IPS-18c (cell line): ENCODE data around the gene HBP1.
"Not testable (repeated sequence)": the region's sequence is repeated elsewhere in the genome, so short reads cannot be mapped to it uniquely, and the experiment has no call there.

Source experiments
- H3K4me3 ChIP-seq: 2 replicates; pipeline ENCODE4 v1.7.0; 2013; ENCODE audit warnings: low read depth, mild to moderate bottlenecking, low read length, moderate library complexity; ENCODE audit not compliant: insufficient read depth
- H3K9me3 ChIP-seq: one replicate; pipeline ENCODE4 v1.6.1; 2013; ENCODE audit warnings: mild to moderate bottlenecking, low read length, moderate library complexity; ENCODE audit not compliant: control insufficient read depth, insufficient read depth

The HBP1 gene

DNA sequence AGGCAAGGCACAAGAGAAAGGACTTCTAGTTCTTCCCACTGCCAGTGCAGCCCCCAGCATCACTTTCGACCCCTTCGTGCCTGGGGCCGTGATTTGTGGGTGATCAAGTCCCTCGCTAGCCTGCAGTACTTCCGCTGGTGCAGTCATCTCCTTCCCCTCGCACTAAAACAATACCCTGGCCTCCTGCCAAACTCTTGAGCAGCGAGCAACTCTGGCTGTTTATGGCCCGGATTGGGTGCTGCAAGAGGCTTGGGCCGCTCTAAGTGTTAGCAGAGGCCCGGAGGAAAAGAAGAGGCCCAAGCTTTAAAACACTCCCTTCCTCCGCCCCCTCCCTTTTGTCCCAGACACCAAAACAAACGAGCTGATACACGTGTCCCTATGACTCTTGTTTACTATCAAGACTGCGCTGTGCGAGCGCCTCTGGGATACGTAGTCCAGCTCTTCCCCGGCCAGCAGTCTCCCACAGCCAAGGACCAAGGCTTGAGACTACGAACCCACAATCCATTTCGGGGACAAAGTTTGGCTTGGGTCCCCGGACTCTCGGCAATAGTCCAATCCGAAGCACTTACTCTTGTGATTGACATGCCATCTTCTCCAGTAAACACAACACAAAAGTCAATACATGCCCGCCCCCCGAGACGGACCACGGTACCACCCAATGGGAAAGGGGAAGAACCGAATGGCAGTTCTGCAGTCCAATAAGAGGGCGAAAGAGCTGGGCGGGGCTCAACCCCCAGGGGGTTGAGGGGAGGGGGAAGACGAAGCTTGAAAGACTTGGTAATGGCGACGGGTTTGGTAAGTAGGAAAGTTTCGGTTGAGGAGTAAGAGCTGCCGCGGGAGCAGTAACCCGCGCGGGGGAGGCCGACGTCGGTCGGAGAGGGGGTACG, at the start of gene HBP1:
HBP1 (plus strand) TSS at position 771 of the 887 bp plus-strand sequence. CDS start 10,891 bp downstream, outside the sequence.
- Histone ChIP-seq H3K9me3 (no peaks in the 10 kb centered on the region), H3K4me3 (peak within 1 kb of the TSS; percentile 90)

DNA sequence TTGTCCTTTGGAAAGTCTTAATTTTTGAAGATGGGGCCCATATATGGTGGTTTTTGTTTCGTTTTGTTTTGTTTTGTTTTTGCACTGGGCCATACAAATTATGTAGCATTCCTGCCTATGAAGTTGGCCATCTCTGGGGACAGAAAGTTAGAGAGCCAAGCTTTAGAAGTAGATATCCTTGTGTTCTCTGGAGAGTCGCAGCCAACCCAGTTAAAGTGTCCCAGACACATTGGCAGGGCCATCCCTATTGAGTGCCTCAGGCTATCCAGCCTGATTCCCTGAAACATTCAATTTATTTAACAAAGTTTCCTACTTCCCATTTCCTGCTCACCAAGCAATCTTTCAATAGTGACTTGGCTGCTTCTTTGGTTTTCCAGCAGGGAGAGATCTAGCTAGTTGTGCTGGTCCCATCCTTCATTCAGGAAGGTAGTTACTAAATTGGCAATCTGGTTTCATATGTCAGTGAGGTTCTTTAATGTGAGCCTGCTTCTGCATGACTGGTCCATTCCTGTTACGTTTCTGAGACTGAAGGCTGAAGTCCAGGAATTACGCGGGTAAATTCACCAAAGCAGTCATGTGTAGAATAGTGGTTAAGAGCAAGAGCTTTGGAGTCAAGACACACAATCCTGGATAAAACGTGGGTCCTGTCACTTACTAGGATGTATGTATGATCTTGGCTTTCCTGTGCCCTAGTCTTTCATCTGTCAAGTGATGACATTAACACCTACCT, 49.3 kb upstream of the HBP1 start:
- H3K9me3 ChIP-seq = no peaks in the 10 kb centered on the region
- H3K4me3 ChIP-seq = no peak overlapping the region

DNA sequence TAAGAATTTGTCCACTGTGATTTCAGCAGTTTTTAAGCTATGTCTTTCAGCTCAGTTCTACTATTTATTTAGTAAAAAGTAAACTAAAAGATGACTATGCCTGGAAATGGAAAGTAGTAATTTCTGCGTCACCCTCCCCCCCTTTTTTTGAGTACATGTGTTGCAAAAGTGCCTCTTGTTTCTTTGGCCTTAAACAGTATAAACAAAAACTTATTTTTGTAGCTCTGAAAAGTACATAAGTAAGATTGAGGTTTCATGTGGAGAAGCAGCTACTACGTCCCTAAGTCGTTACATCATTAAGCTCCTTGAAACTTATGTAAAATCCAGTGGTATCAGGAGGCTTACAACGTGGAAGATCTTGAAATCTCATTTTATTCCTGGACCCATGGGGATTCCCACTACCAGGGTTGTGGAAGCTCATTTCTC, 46.3 kb upstream of the HBP1 start:
- Histone ChIP-seq H3K4me3 (no peak overlapping the region), H3K9me3 (no peaks in the 10 kb centered on the region)

DNA sequence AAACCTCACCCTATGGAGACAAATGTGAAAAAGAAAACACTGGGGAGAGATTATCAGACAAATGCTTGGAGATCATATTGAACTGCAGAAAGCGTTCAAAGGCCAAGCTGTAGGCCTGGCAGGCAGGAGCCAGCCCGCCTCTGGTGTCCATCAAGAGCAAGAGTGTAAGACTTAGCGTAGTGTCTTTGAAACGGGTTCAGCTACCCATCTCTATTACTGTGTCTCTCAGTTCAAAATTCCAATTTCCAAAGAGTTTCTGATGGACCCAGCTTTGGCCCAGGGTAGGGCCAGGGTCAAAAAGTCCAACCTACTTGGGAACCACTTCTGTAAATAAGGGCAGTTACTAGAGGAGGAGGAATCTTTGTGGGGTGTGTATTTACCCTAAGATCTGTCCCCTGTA, 45.4 kb upstream of the HBP1 start:
- peaks cover 2% of the 10 kb centered on the region for H3K9me3 ChIP-seq
- no peak overlapping the region for H3K4me3 ChIP-seq

DNA sequence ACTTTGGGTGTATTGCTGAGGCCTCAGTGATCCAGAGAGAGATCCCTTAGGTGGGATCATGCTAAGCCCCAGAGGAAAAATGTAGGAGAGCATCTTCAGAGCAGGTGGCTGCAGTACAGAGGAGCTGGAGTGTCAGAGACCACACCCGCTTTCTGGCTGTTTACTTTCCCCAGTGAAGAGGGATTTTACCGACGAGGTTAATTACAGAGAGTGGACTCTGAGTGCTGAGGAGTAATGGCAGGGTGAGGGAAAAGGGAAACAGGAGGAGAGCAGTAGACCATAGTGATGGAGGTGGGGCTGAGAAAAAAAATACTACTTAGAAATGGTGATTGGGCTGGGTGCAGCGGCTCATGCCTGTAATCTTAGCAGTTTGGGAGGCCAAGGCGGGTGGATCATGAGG, 43.3 kb upstream of the HBP1 start:
- Histone ChIP-seq H3K9me3 (peaks cover 2% of the 10 kb centered on the region), H3K4me3 (no peak overlapping the region)

DNA sequence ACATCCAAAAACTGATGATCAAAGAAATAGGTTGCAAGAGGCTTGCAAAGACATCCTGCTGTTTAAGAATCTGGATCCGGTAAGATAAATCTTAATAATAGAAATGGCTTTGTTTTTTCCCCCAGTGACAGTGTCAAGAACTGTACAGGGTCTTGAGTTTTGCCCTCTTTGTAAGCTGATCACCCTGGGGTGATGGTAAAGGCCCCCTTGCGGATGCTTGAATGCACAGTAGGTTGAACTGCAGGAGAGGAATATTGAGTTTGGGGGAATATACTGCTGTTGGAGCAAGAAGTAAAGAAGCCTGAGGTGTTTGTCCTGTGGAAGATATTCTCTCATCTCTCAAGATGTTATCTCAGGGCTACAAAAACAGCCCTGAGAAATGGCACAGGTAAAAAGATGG, 40.6 kb upstream of the HBP1 start:
- peaks cover 2% of the 10 kb centered on the region for H3K9me3 ChIP-seq
- no peak overlapping the region for H3K4me3 ChIP-seq

GRCh38 chr7:107128748-107129147, 40.1 kb upstream of the HBP1 start:
- H3K4me3 ChIP-seq = no peak overlapping the region
- peaks cover 2% of the 10 kb centered on the region for H3K9me3 ChIP-seq

DNA sequence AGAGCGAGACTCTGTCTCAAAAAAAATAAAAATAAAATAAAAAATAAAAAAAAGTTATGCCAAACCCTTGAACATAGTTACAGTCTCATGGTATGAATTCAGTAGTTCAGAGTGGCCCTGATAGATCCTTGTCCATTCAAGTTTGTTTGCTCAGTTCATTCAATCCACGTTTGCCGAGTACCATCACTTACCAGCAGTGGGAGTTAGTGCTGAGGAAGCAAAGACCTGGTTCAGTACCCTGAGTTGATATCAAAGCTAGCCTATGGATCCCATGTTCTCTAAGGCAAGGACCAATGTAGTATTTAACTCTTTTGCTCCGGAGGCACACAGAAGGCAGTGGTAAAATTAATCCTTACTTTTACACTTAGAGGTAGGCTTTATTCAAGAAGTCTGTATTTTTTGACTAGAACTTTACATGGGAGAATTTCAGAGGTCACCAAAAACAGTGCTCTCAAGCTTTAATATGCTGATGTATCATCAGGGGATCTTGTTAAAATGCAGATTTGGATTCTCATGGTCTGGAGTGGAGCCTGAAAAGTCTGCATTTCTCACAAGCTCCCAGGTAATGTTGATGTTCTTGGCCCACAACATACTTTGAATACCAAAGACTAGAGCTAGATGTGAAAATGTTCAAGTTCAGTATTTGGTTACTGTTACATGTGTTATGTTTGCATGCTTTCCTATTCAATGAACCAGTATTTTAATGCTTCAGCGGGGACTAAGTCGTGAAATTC, 38.1 kb upstream of the HBP1 start:
- peaks cover 2% of the 10 kb centered on the region for H3K9me3 ChIP-seq
- no peak overlapping the region for H3K4me3 ChIP-seq

- Histone ChIP-seq H3K4me3 (no peak overlapping the region), H3K9me3 (no peaks in the 10 kb centered on the region)
Measured at GRCh38 chr7:107133396-107133795, 35.4 kb upstream of the HBP1 start.

DNA sequence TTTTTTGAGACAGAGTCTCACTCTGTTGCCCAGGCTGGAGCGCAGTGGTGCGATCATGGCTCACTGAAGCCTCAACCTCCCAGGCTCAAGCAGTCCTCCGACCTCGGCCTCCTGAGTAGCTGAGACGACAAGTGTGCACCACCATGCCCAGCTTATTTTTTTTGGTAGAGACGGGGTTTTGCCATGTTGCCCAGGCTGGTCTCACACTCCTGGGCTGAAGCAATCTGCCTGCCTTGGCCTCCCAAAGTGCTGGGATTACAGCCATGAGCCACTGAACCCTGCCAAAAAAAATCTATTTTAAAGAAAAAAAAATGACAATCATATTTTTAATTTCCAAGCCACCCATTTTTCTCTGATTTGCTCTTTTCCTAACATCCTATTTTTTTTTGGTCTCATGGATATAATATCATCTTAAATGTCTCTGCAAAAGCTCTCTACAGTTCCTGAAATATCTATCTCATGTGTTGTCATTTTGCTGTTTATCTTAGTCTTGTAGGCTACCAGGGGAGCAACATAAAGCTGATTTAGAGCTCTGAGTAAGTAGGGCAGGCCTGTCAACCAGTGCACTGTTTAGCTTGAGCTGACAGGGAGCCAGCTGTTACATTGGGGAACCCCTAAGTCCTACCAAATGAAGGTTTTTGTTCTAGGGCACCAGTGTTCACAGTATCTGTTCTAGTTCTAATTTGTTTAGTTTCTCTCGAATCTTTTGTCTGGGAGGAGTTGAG, 29.9 kb upstream of the HBP1 start:
- Histone ChIP-seq H3K4me3 (no peak overlapping the region), H3K9me3 (no peaks in the 10 kb centered on the region)

DNA sequence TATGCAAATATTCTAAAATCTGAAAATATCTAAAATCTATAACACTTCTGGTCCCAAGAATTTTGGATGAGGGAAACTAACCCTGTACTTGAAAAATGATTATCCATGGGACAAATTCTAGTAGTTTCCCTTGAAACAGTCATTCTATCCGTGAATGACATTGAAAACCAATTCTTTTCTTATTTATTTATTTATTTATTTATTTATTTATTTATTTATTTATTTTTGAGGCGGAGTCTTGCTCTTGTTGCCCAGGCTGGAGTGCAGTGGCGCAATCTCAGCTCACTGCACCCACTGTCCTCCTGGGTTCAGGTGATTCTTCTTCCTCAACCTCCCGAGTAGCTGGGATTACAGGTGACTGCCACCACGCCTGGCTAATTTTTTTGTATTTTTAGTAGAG, 24.9 kb upstream of the HBP1 start:
- H3K9me3 ChIP-seq, H3K4me3 ChIP-seq: not testable (repeated sequence)

- H3K4me3 ChIP-seq = no peak overlapping the region
Measured at GRCh38 chr7:107145067-107145838, 23.6 kb upstream of the HBP1 start.

GRCh38 chr7:107147464-107148393, 21.1 kb upstream of the HBP1 start:
- H3K4me3 ChIP-seq = no peak overlapping the region
- H3K9me3 ChIP-seq = no peaks in the 10 kb centered on the region

More at GRCh38 chr7:107145067-107145838, 23.6 kb upstream of the HBP1 start:
- H3K9me3 ChIP-seq = no peaks in the 10 kb centered on the region

DNA sequence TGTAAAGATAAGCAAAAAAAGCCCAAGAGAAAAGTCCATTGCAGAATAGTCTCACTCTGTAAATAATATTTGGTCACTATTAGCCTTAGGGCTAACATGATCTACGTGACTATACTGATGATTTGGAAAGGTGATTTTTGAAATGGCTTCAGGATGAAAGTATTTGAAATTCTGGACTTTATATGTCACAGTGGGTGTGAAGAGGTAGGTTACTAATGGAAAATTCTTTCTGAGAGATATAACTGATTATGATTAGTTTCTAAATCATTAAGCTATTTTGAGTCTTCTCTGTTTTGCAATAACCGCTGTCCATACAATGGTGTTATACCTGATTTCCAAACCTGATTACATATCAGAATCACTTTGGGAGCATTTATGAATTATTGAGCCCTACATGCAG, 20.1 kb upstream of the HBP1 start:
- Histone ChIP-seq H3K4me3 (no peak overlapping the region), H3K9me3 (no peaks in the 10 kb centered on the region)

- Histone ChIP-seq H3K9me3 (no peaks in the 10 kb centered on the region), H3K4me3 (no peak overlapping the region)
Measured at GRCh38 chr7:107149863-107150262, 18.9 kb upstream of the HBP1 start.
